H9 (cell line): ENCODE measurements around the gene HTR3A. TPM values are rescaled to one million over a fixed set of nuclear protein-coding genes. Genes with fewer than 3 reads are reported as not detected.

Experiments
- DNase-seq: peaks from one replicate; pipeline ENCODE4 v3.0.0-alpha.2; 2017
- H2AFZ ChIP-seq: one replicate; pipeline ENCODE4 v1.6.1; 2013; ENCODE audit warnings: mild to moderate bottlenecking, low read length, control low read depth, moderate library complexity
- H2AK5ac ChIP-seq: 2 replicates; pipeline ENCODE4 v1.6.1; 2013; ENCODE audit warnings: low read length, control low read depth, mixed read lengths; ENCODE audit not compliant: insufficient read length
- H2BK120ac ChIP-seq: one replicate; pipeline ENCODE4 v1.6.1; 2013; ENCODE audit warnings: low read depth, mild to moderate bottlenecking, low read length, control low read depth, inconsistent platforms; ENCODE audit not compliant: poor library complexity, severe bottlenecking
- H2BK12ac ChIP-seq: 2 replicates; pipeline ENCODE4 v1.6.1; 2013; ENCODE audit warnings: low read length, control low read depth, mixed read lengths, low read depth; ENCODE audit not compliant: insufficient read length
- H2BK15ac ChIP-seq: 2 replicates; pipeline ENCODE4 v1.6.1; 2013; ENCODE audit warnings: low read depth, low read length, control low read depth
- H2BK20ac ChIP-seq: one replicate; pipeline ENCODE4 v1.6.1; 2013; ENCODE audit warnings: low read depth, mild to moderate bottlenecking, low read length, control low read depth, inconsistent platforms; ENCODE audit not compliant: poor library complexity, severe bottlenecking
- H2BK5ac ChIP-seq: 2 replicates; pipeline ENCODE4 v1.6.1; 2013; ENCODE audit warnings: low read length, control low read depth, mixed read lengths; ENCODE audit not compliant: insufficient read length
- H3K14ac ChIP-seq: 2 replicates; pipeline ENCODE4 v1.6.1; 2013; ENCODE audit warnings: low read length, control low read depth; ENCODE audit not compliant: insufficient read depth
- H3K18ac ChIP-seq: 2 replicates; pipeline ENCODE4 v1.6.1; 2013; ENCODE audit warnings: low read depth, mild to moderate bottlenecking, mixed read lengths, low read length, control low read depth; ENCODE audit not compliant: insufficient read length
- H3K23ac ChIP-seq: 2 replicates; pipeline ENCODE4 v1.6.1; 2013; ENCODE audit warnings: low read length, control low read depth, mixed read lengths, low read depth; ENCODE audit not compliant: insufficient read length
- H3K23me2 ChIP-seq: 2 replicates; pipeline ENCODE4 v1.6.1; 2013; ENCODE audit warnings: low read depth, mild to moderate bottlenecking, mixed read lengths, low read length, control low read depth; ENCODE audit not compliant: insufficient read length, poor library complexity, severe bottlenecking
- H3K27ac ChIP-seq: 2 replicates; pipeline ENCODE4 v1.5.1; 2013; ENCODE audit warnings: low read length, control low read depth, mixed read lengths, low read depth; ENCODE audit not compliant: insufficient read length
- H3K27me3 ChIP-seq: 2 replicates; pipeline ENCODE4 v1.6.1; 2013; ENCODE audit warnings: low read length, control low read depth, inconsistent platforms; ENCODE audit not compliant: insufficient read depth
- H3K4ac ChIP-seq: 2 replicates; pipeline ENCODE4 v1.6.1; 2013; ENCODE audit warnings: low read depth, mild to moderate bottlenecking, control low read depth, inconsistent platforms, low read length, moderate library complexity
- H3K4me1 ChIP-seq: 2 replicates; pipeline ENCODE4 v1.6.1; 2013; ENCODE audit warnings: low read length, control low read depth, inconsistent platforms; ENCODE audit not compliant: insufficient read depth
- H3K4me2 ChIP-seq: 2 replicates; pipeline ENCODE4 v1.6.1; 2013; ENCODE audit warnings: low read length, control low read depth, mixed read lengths; ENCODE audit not compliant: insufficient read length, insufficient read depth
- H3K56ac ChIP-seq: 2 replicates; pipeline ENCODE4 v1.6.1; 2013; ENCODE audit warnings: low read depth, mild to moderate bottlenecking, mixed read lengths, low read length, control low read depth; ENCODE audit not compliant: insufficient read length
- H3K79me1 ChIP-seq: 2 replicates; pipeline ENCODE4 v1.6.1; 2013; ENCODE audit warnings: low read depth, mild to moderate bottlenecking, moderate library complexity, low read length, control low read depth, inconsistent platforms; ENCODE audit not compliant: insufficient read depth, poor library complexity, severe bottlenecking
- H3K79me2 ChIP-seq: 2 replicates; pipeline ENCODE4 v1.6.1; 2013; ENCODE audit warnings: low read length, control low read depth, inconsistent platforms; ENCODE audit not compliant: insufficient read depth
- H3K9ac ChIP-seq: 2 replicates; pipeline ENCODE4 v1.6.1; 2013; ENCODE audit warnings: low read length, control low read depth, mixed read lengths; ENCODE audit not compliant: insufficient read length; ENCODE audit errors: extremely low read depth
- H3K9me3 ChIP-seq: one replicate; pipeline ENCODE4 v1.6.1; 2013; ENCODE audit warnings: low read depth, low read length, inconsistent platforms; ENCODE audit not compliant: control insufficient read depth
- H3T11ph ChIP-seq: one replicate; pipeline ENCODE4 v1.6.1; 2013; ENCODE audit warnings: mild to moderate bottlenecking, low read length, control low read depth, inconsistent platforms
- H4K20me1 ChIP-seq: one replicate; pipeline ENCODE4 v1.6.1; 2013; ENCODE audit not compliant: control insufficient read depth, insufficient read length, insufficient read depth
- H4K5ac ChIP-seq: 2 replicates; pipeline ENCODE4 v1.6.1; 2013; ENCODE audit warnings: low read depth, mild to moderate bottlenecking, mixed read lengths, low read length, control low read depth; ENCODE audit not compliant: insufficient read length
- H4K8ac ChIP-seq: replicated peaks from 2 replicates; pipeline ENCODE4 v1.6.1; 2013; ENCODE audit warnings: low read length, control low read depth, mixed read lengths, low read depth; ENCODE audit not compliant: insufficient read length
- H4K91ac ChIP-seq: 2 replicates; pipeline ENCODE4 v1.6.1; 2013; ENCODE audit warnings: low read depth, mild to moderate bottlenecking, moderate library complexity, mixed read lengths, low read length, control low read depth; ENCODE audit not compliant: insufficient read length
- H3K27ac Mint-ChIP-seq, 3 experiments: 2 replicates in 2 of 3; 3 replicates in 1 of 3; pipeline ENCODE4 v1.8.0; 2020 to 2021; ENCODE audit warnings: mixed read lengths in 3 of 3, mild to moderate bottlenecking in 1 of 3, moderate library complexity in 1 of 3
- H3K27me3 Mint-ChIP-seq: 2 replicates; pipeline ENCODE4 v1.8.0; 2021; ENCODE audit warnings: low read depth, mild to moderate bottlenecking, moderate library complexity, mixed read lengths
- H3K36me3 Mint-ChIP-seq, 3 experiments: 2 replicates in 2 of 3; 3 replicates in 1 of 3; pipeline ENCODE4 v1.8.0; 2020 to 2021; ENCODE audit warnings: low read depth in 3 of 3, mixed read lengths in 3 of 3; ENCODE audit not compliant: insufficient read depth in 1 of 3
- H3K4me1 Mint-ChIP-seq, 2 experiments: 2 replicates each; pipeline ENCODE4 v1.8.0; 2020; ENCODE audit warnings: mixed read lengths in 2 of 2
- H3K4me3 Mint-ChIP-seq, 2 experiments: 2 replicates in 1 of 2; 3 replicates in 1 of 2; pipeline ENCODE4 v1.8.0; 2020 to 2021; ENCODE audit warnings: mild to moderate bottlenecking in 2 of 2, mixed read lengths in 2 of 2, moderate library complexity in 1 of 2
- H3K9me3 Mint-ChIP-seq, 2 experiments: 2 replicates in 1 of 2; 3 replicates in 1 of 2; pipeline ENCODE4 v1.8.0; 2020; ENCODE audit warnings: mild to moderate bottlenecking in 2 of 2, mixed read lengths in 2 of 2, moderate library complexity in 1 of 2
- WGBS: extraction: QIAGEN DNeasy Blood & Tissue Kit; methylation state at CpG from one replicate; pipeline ENCODE4 v1.1.7; 2013; ENCODE audit warnings: missing lambda C conversion rate, low lambda C conversion rate, mixed read lengths; ENCODE audit not compliant: insufficient read length; ENCODE audit errors: extremely low coverage; 5-methylcytosine and 5-hydroxymethylcytosine counted together
- total RNA-seq: library from RNA; stranded (reverse); gene quantifications from 2 replicates; pipeline ENCODE4 v1.2.1, GENCODE V29; 2021
- TF ChIP-seq, protein P1 (sequence below): fragments of 200-600 bp; sonication (generic); conservative IDR thresholded peaks from 3 replicates; pipeline ENCODE4 v1.8.0; 2021; ENCODE audit warnings: antibody characterized with exemption, mild to moderate bottlenecking

The HTR3A gene
- total RNA-seq, 1 experiment from 2014 or later: 4.1 TPM

GRCh38 chr11:114039551-114039950 is 64.6 kb downstream of the HTR3A start:
- Histone ChIP-seq H4K20me1 (no peaks in the 10 kb centered on the region), H3K9me3 (no peaks in the 10 kb centered on the region), H2BK15ac (no peak overlapping the region), H2BK20ac (no peak overlapping the region), H4K5ac (no peak overlapping the region), H3T11ph (no peak overlapping the region), H2BK12ac (no peak overlapping the region), H4K91ac (no peak overlapping the region), H3K79me2 (no peaks in the 10 kb centered on the region), H2AFZ (no peak overlapping the region), H3K56ac (no peak overlapping the region), H3K4me2 (no peak overlapping the region), H3K18ac (no peak overlapping the region), H3K14ac (no peak overlapping the region), H2BK120ac (no peak overlapping the region), H2BK5ac (no peak overlapping the region), H2AK5ac (no peak overlapping the region), H3K9ac (no peak overlapping the region), H3K27me3 (no peaks in the 10 kb centered on the region), H3K27ac (no peak overlapping the region), H3K23ac (no peak overlapping the region), H3K4me1 (no peaks in the 10 kb centered on the region; the same call in 1 of the 2 replicates), H3K79me1 (no peaks in the 10 kb centered on the region), H4K8ac (no peak overlapping the region), H3K4ac (no peak overlapping the region), H3K23me2 (peaks cover 4% of the 10 kb centered on the region)
- H3K36me3 Mint-ChIP-seq: no peaks in the 10 kb centered on the region
- no peak overlapping the region for H3K27ac Mint-ChIP-seq
- DNase-seq: no peak
- no peaks in the 10 kb centered on the region for H3K9me3 Mint-ChIP-seq
- peaks cover 3% of the 10 kb centered on the region in 2 experiments; a peak in 2 of 4 replicates for H3K4me1 Mint-ChIP-seq
- no peak overlapping the region for H3K4me3 Mint-ChIP-seq
- WGBS: no CpG with 5 or more reads among the region's 3 CpGs
- H3K27me3 Mint-ChIP-seq: peaks cover 28% of the 10 kb centered on the region
- TF ChIP-seq, protein P1, sequence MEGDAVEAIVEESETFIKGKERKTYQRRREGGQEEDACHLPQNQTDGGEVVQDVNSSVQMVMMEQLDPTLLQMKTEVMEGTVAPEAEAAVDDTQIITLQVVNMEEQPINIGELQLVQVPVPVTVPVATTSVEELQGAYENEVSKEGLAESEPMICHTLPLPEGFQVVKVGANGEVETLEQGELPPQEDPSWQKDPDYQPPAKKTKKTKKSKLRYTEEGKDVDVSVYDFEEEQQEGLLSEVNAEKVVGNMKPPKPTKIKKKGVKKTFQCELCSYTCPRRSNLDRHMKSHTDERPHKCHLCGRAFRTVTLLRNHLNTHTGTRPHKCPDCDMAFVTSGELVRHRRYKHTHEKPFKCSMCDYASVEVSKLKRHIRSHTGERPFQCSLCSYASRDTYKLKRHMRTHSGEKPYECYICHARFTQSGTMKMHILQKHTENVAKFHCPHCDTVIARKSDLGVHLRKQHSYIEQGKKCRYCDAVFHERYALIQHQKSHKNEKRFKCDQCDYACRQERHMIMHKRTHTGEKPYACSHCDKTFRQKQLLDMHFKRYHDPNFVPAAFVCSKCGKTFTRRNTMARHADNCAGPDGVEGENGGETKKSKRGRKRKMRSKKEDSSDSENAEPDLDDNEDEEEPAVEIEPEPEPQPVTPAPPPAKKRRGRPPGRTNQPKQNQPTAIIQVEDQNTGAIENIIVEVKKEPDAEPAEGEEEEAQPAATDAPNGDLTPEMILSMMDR: no peak

Other genes starting within 250 kb of the HTR3A start
- 23.6 and 26.0 TPM in 2 replicates for gene ZW10, start 201.4 kb upstream of the HTR3A start, total RNA-seq
- gene CLDN25, start 195.3 kb upstream of the HTR3A start, total RNA-seq: not detected in 2 replicates
- 98.8 and 107 TPM in 2 replicates for gene USP28, start 99.5 kb upstream of the HTR3A start, total RNA-seq
- not detected in 2 replicates for gene HTR3B, start 70.3 kb upstream of the HTR3A start, total RNA-seq
- not detected in 2 replicates for gene ZBTB16, start 84.6 kb downstream of the HTR3A start, total RNA-seq